Measurements from ENCODE around the gene UCHL5. TPM values are rescaled to one million over a fixed set of nuclear protein-coding genes. Genes with fewer than 3 reads are reported as not detected.

UCHL5 gene
- polyA plus RNA-seq, 1 donor from 2014 or later: 28.8 TPM

DNA sequence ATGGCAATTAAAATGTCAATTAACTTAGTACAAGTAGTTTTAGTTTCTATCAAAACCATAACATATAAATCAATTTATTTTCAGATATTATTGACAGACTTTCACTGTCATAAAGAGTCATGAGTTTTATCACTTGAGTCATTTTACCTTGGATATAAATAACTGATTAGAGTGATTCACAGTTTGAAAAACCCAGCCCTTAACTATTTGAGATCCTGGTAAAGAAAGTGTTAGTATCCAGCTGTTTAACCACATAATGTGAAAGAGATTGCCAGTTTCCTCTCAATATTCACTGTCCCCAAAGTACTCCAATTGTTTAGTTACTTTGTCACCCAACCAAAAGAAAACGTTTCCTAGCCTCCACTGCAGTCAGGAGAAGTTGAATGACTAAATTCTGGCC, 91.3 kb downstream of the UCHL5 start:
- Histone ChIP-seq H3K27ac (ENCODE audit: low read length) (no peak overlapping the region), H3K9me3 (ENCODE audit: low read length) (no peaks in the 10 kb centered on the region), H3F3A (ENCODE audit: insufficient read depth, low read length, poor library complexity, severe bottlenecking) (no peaks in the 10 kb centered on the region), H2AFZ (ENCODE audit: low read depth, low read length) (no peak overlapping the region), H3K36me3 (ENCODE audit: insufficient read depth, low read length) (no peaks in the 10 kb centered on the region), H4K20me1 (ENCODE audit: insufficient read depth) (no peaks in the 10 kb centered on the region), H3K4me2 (ENCODE audit: low read length) (no peak overlapping the region), H3K27me3 (ENCODE audit: insufficient read depth, low read depth, low read length) (no peaks in the 10 kb centered on the region), H3K4me3 (ENCODE audit: low read length) (no peak overlapping the region), H3K9ac (ENCODE audit: low read length) (no peak overlapping the region), H3K9me2 (ENCODE audit: insufficient read depth, low read length) (no peaks in the 10 kb centered on the region), H3K79me2 (replicated peaks; ENCODE audit: insufficient read depth, low read length) (no peaks in the 10 kb centered on the region)
- TF ChIP-seq POLR2AphosphoS5 (IDR thresholded peaks at IDR 0.05) (no peak), EZH2 (IDR thresholded peaks at IDR 0.05; ENCODE audit: borderline replicate concordance, insufficient read depth, low read length, poor library complexity, severe bottlenecking) (no peak), MXI1 (conservative IDR thresholded peaks at IDR 0.05; ENCODE audit: poor library complexity, severe bottlenecking) (no peak), RAD21 (conservative IDR thresholded peaks at IDR 0.05) (no peak), SMC3 (conservative IDR thresholded peaks at IDR 0.05; ENCODE audit: poor library complexity) (no peak), EP300 (conservative IDR thresholded peaks at IDR 0.05; ENCODE audit: poor library complexity, severe bottlenecking) (no peak)
- TF ChIP-seq, protein P1, sequence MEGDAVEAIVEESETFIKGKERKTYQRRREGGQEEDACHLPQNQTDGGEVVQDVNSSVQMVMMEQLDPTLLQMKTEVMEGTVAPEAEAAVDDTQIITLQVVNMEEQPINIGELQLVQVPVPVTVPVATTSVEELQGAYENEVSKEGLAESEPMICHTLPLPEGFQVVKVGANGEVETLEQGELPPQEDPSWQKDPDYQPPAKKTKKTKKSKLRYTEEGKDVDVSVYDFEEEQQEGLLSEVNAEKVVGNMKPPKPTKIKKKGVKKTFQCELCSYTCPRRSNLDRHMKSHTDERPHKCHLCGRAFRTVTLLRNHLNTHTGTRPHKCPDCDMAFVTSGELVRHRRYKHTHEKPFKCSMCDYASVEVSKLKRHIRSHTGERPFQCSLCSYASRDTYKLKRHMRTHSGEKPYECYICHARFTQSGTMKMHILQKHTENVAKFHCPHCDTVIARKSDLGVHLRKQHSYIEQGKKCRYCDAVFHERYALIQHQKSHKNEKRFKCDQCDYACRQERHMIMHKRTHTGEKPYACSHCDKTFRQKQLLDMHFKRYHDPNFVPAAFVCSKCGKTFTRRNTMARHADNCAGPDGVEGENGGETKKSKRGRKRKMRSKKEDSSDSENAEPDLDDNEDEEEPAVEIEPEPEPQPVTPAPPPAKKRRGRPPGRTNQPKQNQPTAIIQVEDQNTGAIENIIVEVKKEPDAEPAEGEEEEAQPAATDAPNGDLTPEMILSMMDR (IDR thresholded peaks at IDR 0.05; ENCODE audit: poor library complexity, severe bottlenecking): no peak
- TF ChIP-seq, protein P2, sequence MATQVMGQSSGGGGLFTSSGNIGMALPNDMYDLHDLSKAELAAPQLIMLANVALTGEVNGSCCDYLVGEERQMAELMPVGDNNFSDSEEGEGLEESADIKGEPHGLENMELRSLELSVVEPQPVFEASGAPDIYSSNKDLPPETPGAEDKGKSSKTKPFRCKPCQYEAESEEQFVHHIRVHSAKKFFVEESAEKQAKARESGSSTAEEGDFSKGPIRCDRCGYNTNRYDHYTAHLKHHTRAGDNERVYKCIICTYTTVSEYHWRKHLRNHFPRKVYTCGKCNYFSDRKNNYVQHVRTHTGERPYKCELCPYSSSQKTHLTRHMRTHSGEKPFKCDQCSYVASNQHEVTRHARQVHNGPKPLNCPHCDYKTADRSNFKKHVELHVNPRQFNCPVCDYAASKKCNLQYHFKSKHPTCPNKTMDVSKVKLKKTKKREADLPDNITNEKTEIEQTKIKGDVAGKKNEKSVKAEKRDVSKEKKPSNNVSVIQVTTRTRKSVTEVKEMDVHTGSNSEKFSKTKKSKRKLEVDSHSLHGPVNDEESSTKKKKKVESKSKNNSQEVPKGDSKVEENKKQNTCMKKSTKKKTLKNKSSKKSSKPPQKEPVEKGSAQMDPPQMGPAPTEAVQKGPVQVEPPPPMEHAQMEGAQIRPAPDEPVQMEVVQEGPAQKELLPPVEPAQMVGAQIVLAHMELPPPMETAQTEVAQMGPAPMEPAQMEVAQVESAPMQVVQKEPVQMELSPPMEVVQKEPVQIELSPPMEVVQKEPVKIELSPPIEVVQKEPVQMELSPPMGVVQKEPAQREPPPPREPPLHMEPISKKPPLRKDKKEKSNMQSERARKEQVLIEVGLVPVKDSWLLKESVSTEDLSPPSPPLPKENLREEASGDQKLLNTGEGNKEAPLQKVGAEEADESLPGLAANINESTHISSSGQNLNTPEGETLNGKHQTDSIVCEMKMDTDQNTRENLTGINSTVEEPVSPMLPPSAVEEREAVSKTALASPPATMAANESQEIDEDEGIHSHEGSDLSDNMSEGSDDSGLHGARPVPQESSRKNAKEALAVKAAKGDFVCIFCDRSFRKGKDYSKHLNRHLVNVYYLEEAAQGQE (IDR thresholded peaks at IDR 0.05; ENCODE audit: borderline replicate concordance): no peak

DNA sequence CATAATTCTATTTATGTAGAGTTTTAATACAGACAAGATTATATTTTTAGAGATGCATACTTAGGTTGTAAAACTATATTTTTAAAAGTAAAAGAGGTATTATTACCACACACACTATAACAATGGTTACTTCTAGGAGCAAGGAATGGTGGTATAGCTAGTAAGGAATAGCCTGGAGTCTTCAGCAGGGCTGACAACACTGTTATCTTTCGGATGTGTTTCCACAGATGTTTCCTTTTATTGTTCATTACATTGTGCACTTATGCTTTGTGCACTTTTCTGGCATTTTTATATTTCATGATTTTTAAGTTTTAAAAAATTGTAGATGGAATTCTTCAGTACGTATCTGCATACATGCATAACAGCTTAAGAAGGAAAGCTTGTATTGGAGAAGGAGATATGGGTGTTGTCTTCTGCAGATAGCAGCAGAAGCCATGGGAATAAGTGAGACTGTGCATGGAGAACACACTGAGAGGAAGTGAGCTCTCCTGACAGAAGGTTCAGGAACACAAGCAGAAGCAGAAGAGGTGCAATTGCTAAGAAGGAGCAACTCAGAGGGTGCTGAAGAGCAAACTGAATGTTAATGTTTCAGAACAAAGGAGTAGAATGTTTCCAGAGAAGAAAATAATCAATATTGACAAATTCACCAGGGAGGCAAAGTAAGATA, 91.8 kb downstream of the UCHL5 start:
- Histone ChIP-seq H3K27ac (ENCODE audit: low read length) (no peak overlapping the region), H3F3A (ENCODE audit: insufficient read depth, low read length, poor library complexity, severe bottlenecking) (no peaks in the 10 kb centered on the region), H3K9ac (ENCODE audit: low read length) (no peak overlapping the region), H3K4me3 (ENCODE audit: low read length) (no peak overlapping the region), H3K9me2 (ENCODE audit: insufficient read depth, low read length) (no peaks in the 10 kb centered on the region), H3K36me3 (ENCODE audit: insufficient read depth, low read length) (no peaks in the 10 kb centered on the region), H2AFZ (ENCODE audit: low read depth, low read length) (no peak overlapping the region), H3K9me3 (ENCODE audit: low read length) (no peaks in the 10 kb centered on the region), H4K20me1 (ENCODE audit: insufficient read depth) (no peaks in the 10 kb centered on the region), H3K79me2 (replicated peaks; ENCODE audit: insufficient read depth, low read length) (no peaks in the 10 kb centered on the region), H3K27me3 (ENCODE audit: insufficient read depth, low read depth, low read length) (no peaks in the 10 kb centered on the region), H3K4me2 (ENCODE audit: low read length) (no peak overlapping the region)
- no peak for TF ChIP-seq EP300 (conservative IDR thresholded peaks at IDR 0.05; ENCODE audit: poor library complexity, severe bottlenecking)
- no peak for TF ChIP-seq RAD21 (conservative IDR thresholded peaks at IDR 0.05)
- TF ChIP-seq TAF1 (IDR thresholded peaks at IDR 0.05; ENCODE audit: low read depth): no peak
- TF ChIP-seq, protein P2 (IDR thresholded peaks at IDR 0.05; ENCODE audit: borderline replicate concordance): no peak
- TF ChIP-seq EZH2 (IDR thresholded peaks at IDR 0.05; ENCODE audit: borderline replicate concordance, insufficient read depth, low read length, poor library complexity, severe bottlenecking): no peak
- TF ChIP-seq MXI1 (conservative IDR thresholded peaks at IDR 0.05; ENCODE audit: poor library complexity, severe bottlenecking): no peak
- TF ChIP-seq, protein P1 (IDR thresholded peaks at IDR 0.05; ENCODE audit: poor library complexity, severe bottlenecking): no peak
- no peak for TF ChIP-seq SMC3 (conservative IDR thresholded peaks at IDR 0.05; ENCODE audit: poor library complexity)
- TF ChIP-seq POLR2AphosphoS5 (IDR thresholded peaks at IDR 0.05): no peak
